HG03064 (cell line): ENCODE results near the gene SLC25A36.
"Not testable (repeated sequence)": the region's sequence is repeated elsewhere in the genome, so short reads cannot be mapped to it uniquely, and the experiment has no call there.

Experiments
- ATAC-seq: cut with Tn5 transposase; IDR thresholded peaks from one replicate; pipeline ENCODE4 v1.9.1; 2021; ENCODE audit warnings: low read depth; ENCODE audit not compliant: unreplicated experiment

Gene SLC25A36

GRCh38 chr3:140980663-140981062, 39.0 kb downstream of the SLC25A36 start:
- ATAC-seq: no peak

DNA sequence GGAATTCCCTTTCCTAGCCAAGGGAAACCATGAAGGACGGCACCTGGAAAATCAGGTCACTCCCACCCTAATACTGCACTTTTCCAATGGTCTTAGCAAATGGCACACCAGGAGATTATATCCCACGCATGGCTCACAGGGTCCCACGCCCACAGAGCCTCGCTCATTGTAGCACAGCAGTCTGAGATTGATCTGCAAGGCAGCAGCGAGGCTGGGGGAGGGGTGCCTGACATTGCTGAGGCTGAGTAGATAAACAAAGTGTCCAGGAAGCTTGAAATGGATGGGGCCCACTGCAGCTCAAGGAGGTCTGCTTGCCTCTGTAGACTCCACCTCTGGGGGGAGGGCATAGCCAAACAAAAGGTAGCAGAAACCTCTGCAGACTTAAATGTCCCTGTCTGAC, 46.2 kb downstream of the SLC25A36 start:
- ATAC-seq: not testable (repeated sequence)

DNA sequence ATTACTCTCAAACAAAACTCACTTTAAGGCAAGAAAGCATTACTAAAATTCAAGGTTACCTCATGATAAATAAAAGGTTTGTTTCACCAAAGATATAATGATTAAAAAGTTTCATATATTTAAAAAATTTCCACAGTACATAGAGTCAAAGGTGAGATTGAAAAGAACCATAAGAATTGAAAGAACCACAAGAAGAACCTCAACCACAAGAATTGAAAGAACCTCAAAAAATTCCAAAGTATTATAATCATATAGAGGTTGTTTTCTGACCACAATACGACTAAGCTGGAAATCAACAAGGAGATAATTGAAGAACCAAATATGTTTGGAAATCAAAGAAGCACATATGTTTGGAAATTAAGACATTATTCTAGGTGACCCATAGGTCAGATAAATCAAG, 52.7 kb downstream of the SLC25A36 start:
- no peak for ATAC-seq

GRCh38 chr3:140994861-140995260, 53.2 kb downstream of the SLC25A36 start:
- ATAC-seq: not testable (repeated sequence)

DNA sequence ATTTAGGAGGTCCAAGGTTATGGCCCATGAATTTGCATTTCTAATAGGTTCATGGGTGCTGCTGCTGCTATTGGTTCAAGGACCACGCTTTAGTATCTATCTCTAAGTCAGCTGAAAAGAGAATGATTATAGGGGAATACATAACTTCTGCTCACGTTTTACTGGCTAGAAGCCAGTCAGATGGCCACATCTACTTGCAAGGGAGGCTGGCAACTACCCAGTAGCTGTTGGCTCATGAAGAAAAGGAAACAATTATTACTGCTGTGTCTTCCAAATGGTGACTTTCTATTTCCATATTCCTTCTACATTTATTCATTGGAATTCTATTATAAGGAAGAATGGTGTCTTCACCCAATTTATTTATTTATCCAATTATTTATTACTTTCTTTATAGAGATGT, 54.2 kb downstream of the SLC25A36 start:
- no peak for ATAC-seq

DNA sequence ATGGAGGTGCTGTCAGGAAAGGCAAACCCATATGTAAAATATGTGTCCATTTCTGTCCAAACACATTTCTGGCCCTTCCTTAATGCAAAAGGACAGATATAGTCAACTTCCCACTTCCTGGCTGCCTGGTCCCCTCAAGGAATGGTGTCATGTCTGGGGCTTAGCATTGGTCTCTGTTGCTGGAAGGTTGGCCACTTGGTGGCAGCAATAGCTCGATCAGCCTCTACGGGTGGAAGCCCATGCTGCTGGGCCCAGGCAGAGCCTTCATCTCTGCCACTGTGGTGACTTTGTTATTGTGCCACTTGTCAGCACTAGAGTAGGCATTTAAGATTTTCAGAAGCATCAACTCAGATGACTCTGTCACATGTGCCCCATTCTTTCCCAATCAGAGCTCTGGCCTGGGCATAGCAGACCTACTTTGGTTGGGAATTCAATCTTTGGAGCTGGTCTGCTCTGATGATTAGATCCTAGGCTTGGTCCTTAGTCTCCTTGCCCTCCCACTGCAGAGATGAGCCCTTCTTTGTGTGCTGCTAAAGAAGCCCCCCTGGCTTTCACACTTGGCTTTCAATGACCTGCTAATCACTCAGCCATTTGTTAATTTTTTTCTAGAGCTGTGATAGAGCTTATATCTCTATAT, 58.5 kb downstream of the SLC25A36 start:
- ATAC-seq: no peak

GRCh38 chr3:141000686-141001085, 59.0 kb downstream of the SLC25A36 start:
- ATAC-seq: no peak

- no peak for ATAC-seq
Observed at GRCh38 chr3:141006344-141006743, 64.7 kb downstream of the SLC25A36 start.

- no peak for ATAC-seq
Observed at GRCh38 chr3:141009496-141009895, 67.9 kb downstream of the SLC25A36 start.

DNA sequence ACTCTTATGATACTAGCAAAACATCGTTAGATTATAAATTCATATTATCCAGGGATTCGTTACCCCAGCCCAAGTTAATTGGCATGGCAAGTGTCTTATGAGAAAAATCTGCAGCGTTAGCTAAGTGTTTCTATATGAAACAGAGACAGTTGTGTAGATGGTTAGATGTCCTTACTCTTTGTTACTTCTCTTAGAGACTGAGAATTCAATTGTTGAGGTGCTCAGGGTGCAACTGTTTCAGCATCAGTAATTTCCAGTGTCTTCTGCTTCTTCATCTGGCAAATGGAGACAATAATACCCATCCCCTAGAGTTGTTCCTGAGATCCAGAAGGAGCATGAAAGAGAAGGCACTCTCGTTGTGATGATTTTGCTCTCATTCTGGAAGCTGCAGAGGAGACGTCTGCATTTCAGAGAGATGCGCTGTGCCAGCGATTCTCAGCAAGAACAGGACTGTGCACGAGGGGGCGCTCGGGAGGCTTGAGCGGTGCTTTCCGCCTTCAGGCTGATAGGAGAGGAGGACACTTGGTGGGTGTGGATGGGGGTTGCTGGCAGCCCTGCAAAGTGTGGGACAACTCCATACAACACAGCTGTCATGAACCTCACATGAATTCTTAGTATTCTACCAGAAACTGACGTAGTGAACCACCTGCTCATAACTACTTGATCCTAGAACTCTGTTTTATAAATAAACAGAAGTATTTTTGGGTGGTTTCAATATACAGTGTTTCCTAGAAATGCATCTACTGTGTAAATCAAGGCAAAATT, 69.8 kb downstream of the SLC25A36 start:
- ATAC-seq: peak; percentile 76

DNA sequence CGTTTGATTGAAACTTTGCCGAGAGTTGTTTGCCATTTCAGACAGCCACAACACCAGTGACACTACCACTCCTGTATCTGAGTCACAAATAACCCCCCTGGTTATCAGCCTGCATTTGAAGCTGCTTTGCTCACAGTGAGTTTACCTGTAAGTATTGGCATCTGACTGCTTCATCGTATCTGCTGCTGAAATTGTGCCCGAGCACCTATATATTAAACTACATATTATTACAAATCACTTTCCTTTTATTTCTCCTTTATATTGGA, 70.3 kb downstream of the SLC25A36 start:
- no peak for ATAC-seq

- ATAC-seq: no peak
Observed at GRCh38 chr3:141012571-141012970, 70.9 kb downstream of the SLC25A36 start.

DNA sequence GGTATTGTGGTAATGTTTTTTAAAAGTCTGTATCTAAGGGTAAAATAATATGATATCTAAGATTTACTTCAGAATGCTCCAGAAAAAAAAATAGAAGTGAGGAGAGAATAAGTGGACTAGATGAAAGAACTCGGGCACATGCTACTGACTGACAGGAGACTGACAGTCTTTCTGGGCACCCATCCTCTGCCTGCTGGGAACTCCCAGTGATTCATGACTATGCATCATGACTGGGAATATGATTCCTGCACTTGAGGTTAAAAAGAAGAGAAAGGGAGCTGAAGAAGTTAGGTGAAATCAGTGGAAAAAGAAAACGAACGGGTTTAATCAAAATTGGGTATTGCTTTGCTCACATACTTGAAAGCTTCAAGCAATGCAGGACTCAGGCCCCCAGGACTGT, 73.8 kb downstream of the SLC25A36 start:
- no peak for ATAC-seq

DNA sequence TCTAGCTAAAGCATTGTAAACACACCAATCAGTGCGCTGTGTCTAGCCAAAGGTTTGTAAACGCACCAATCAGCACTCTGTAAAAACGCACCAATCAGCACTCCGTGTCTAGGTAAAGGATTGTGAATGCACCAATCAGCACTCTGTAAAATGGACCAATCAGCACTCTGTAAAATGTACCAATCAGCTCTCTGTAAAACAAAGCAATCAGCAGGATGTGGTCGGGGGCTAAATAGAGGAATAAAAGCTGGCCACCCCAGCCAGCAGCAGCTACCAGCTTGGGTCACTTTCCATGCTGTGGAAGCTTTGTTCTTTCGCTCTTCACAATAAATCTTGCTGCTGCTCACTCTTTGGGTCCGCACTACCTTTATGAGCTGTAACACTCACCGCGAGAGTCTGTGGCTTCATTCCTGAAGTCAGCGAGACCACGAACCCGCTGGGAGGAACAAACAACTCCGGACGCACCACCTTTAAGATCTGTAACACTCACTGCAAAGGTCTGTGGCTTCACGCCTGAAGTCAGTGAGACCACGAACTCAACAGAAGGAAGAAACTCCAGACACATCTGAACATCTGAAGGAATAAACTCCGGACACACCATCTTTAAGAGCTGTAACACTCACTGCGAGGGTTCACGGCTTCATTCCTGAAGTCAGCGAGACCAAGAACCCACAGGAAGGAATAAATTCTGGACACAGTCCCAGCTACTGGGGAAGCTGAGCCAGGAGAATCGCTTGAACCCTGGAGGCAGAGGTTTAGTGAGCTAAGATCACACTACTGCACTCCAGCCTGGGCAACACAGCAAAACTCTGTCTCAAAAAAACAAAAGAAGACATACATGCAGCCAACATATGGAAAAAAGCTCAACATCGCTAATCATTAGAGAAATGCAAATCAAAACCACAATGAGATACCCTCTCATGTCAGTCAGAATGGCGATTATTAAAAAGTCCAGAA, 76.0 kb downstream of the SLC25A36 start:
- not testable (repeated sequence) for ATAC-seq

GRCh38 chr3:141019244-141019643, 77.6 kb downstream of the SLC25A36 start:
- no peak for ATAC-seq

GRCh38 chr3:141020143-141020830, 78.7 kb downstream of the SLC25A36 start:
- no peak for ATAC-seq

- ATAC-seq: no peak
Observed at GRCh38 chr3:141021261-141021660, 79.6 kb downstream of the SLC25A36 start.
